ENCODE measurements around the gene ZNF597.
"Not testable (repeated sequence)": the region's sequence is repeated elsewhere in the genome, so short reads cannot be mapped to it uniquely, and the experiment has no call there.

Gene ZNF597

GRCh38 chr16:3475604-3476375 is 32.5 kb upstream of the ZNF597 start:
- no peak for DNase-seq (ENCODE audit: low read depth in 2 of 2)

- not testable (repeated sequence) for DNase-seq (ENCODE audit: low read depth in 2 of 2)
Observed at GRCh38 chr16:3474870-3475269, 31.6 kb upstream of the ZNF597 start.

GRCh38 chr16:3474136-3474779 is 31.0 kb upstream of the ZNF597 start:
- no peak for DNase-seq (ENCODE audit: low read depth in 2 of 2)

GRCh38 chr16:3473596-3473943 is 30.3 kb upstream of the ZNF597 start:
- not testable (repeated sequence) for DNase-seq (ENCODE audit: low read depth in 2 of 2)

- no peak for DNase-seq (ENCODE audit: low read depth in 2 of 2)
Observed at GRCh38 chr16:3472878-3473595, 29.7 kb upstream of the ZNF597 start.

GRCh38 chr16:3471518-3472176 is 28.3 kb upstream of the ZNF597 start:
- no peak for DNase-seq (ENCODE audit: low read depth in 2 of 2)

- no peak for DNase-seq (ENCODE audit: low read depth in 2 of 2)
Observed at GRCh38 chr16:3470723-3471122, 27.4 kb upstream of the ZNF597 start.

GRCh38 chr16:3469736-3470135 is 26.4 kb upstream of the ZNF597 start:
- DNase-seq (ENCODE audit: low read depth in 2 of 2): no peak

- DNase-seq (ENCODE audit: low read depth in 2 of 2): no peak
Observed at GRCh38 chr16:3468501-3468900, 25.2 kb upstream of the ZNF597 start.

- no peak for DNase-seq (ENCODE audit: low read depth in 2 of 2)
Observed at GRCh38 chr16:3467921-3468320, 24.6 kb upstream of the ZNF597 start.

- no peak for DNase-seq (ENCODE audit: low read depth in 2 of 2)
Observed at GRCh38 chr16:3467182-3467581, 23.9 kb upstream of the ZNF597 start.

- DNase-seq (ENCODE audit: low read depth in 2 of 2): no peak
Observed at GRCh38 chr16:3465911-3466584, 22.7 kb upstream of the ZNF597 start.

- DNase-seq (ENCODE audit: low read depth in 2 of 2): no peak
Observed at GRCh38 chr16:3465301-3465700, 22.0 kb upstream of the ZNF597 start.

- DNase-seq (ENCODE audit: low read depth in 2 of 2): peak in 1 of 2 donors; percentile 15
Observed at GRCh38 chr16:3461151-3461550, 17.8 kb upstream of the ZNF597 start.

- no peak for DNase-seq (ENCODE audit: low read depth in 2 of 2)
Observed at GRCh38 chr16:3460585-3460984, 17.3 kb upstream of the ZNF597 start.

GRCh38 chr16:3460121-3460520 is 16.8 kb upstream of the ZNF597 start:
- DNase-seq (ENCODE audit: low read depth in 2 of 2): no peak

- DNase-seq (ENCODE audit: low read depth in 2 of 2): no peak
Observed at GRCh38 chr16:3459401-3460090, 16.2 kb upstream of the ZNF597 start.

- no peak for DNase-seq (ENCODE audit: low read depth in 2 of 2)
Observed at GRCh38 chr16:3458852-3459361, 15.6 kb upstream of the ZNF597 start.

- no peak for DNase-seq (ENCODE audit: low read depth in 2 of 2)
Observed at GRCh38 chr16:3458278-3458851, 15.1 kb upstream of the ZNF597 start.

- DNase-seq (ENCODE audit: low read depth in 2 of 2): peak; percentile 69 to 81
Observed at GRCh38 chr16:3457434-3458252, 14.3 kb upstream of the ZNF597 start.

All from stimulated activated CD8-positive, alpha-beta memory T cell treated with anti-CD3 and anti-CD28 coated beads, Interleukin-15, amount 100 ng/mL, for 4 hours (primary cell).